Transverse colon (tissue), 4 donors: ENCODE results near the gene USP6. TPM values are rescaled to one million over a fixed set of nuclear protein-coding genes. Genes with fewer than 3 reads are reported as not detected.

Experiments used
- DNase-seq: peaks from one replicate; pipeline ENCODE4 v3.0.0-alpha.2; 2019
- H3K27ac ChIP-seq, 4 donors: fragments of 200-600 bp; sonication (generic); 2 replicates each; pipeline ENCODE4 v1.5.1; 2016 to 2018; ENCODE audit warnings: inconsistent platforms in 4 of 4
- H3K27me3 ChIP-seq: fragments of 200-600 bp; sonication (generic); 2 replicates; pipeline ENCODE4 v1.5.1; 2017; ENCODE audit warnings: inconsistent platforms
- H3K36me3 ChIP-seq, 4 donors: fragments of 200-600 bp; sonication (generic); 2 replicates each; pipeline ENCODE4 v1.5.1; 2017 to 2019; ENCODE audit warnings: inconsistent platforms in 4 of 4
- H3K4me1 ChIP-seq, 4 donors: fragments of 200-600 bp; sonication (generic); 2 replicates each; pipeline ENCODE4 v1.5.1; 2017 to 2020; ENCODE audit warnings: inconsistent platforms in 4 of 4
- H3K4me3 ChIP-seq, 4 donors: fragments of 200-600 bp; sonication (generic); 1 replicate in 1 of 4; 2 replicates in 3 of 4; pipeline versions ENCODE4 v1.5.1 to v1.6.1; 2017 to 2019; ENCODE audit warnings: inconsistent platforms in 4 of 4
- H3K9me3 ChIP-seq, 2 donors: fragments of 200-600 bp; sonication (generic); 2 replicates each; pipeline ENCODE4 v1.5.1; 2017 to 2019; ENCODE audit warnings: inconsistent platforms in 2 of 2
- CTCF ChIP-seq, 5 experiments: fragments of 200-600 bp in 3 of 5; fragments of 450-650 bp in 2 of 5; sonication (generic) in 3 of 5; IDR thresholded peaks; 1 replicate in 2 of 5; 2 replicates in 3 of 5; pipeline ENCODE4 v1.5.1; 2016 to 2017; ENCODE audit warnings: antibody characterized with exemption in 5 of 5, inconsistent platforms in 3 of 5, mild to moderate bottlenecking in 2 of 5, moderate library complexity in 1 of 5
- EP300 ChIP-seq: sonication (generic); formaldehyde crosslinking; IDR thresholded peaks from one replicate; pipeline ENCODE4 v1.6.1; 2017; ENCODE audit warnings: antibody characterized with exemption, low read depth
- POLR2A ChIP-seq: fragments of 450-650 bp; IDR thresholded peaks from one replicate; pipeline ENCODE4 v1.6.1; 2016; ENCODE audit warnings: antibody characterized with exemption, mild to moderate bottlenecking, moderate library complexity
- POLR2AphosphoS5 ChIP-seq, 3 donors: sonication (generic); formaldehyde crosslinking; IDR thresholded peaks; one replicate each; pipeline ENCODE4 v1.6.1; 2016; ENCODE audit warnings: antibody characterized with exemption in 3 of 3
- WGBS, 2 donors: methylation state at CpG; one replicate each; pipeline ENCODE4 v1.1.5; 2018; ENCODE audit warnings: low coverage in 1 of 2; 5-methylcytosine and 5-hydroxymethylcytosine counted together
- in situ Hi-C, 4 donors: fragments of 200-750 bp; cut with MboI; loops; one replicate each; pipeline versions ENCODE4 v1.15.0 to v1.15.1; 2017; ENCODE audit warnings: low sequenced_read_pairs in 3 of 4, low pct_ligation_motif_present in 1 of 4, low pct_unique_long_range_greater_than_20kb in 1 of 4
- intact Hi-C: fragments of 100-400 bp; cut with DNase I; formaldehyde crosslinking; loops from one replicate; pipeline ENCODE4 v1.15.1; 2023; ENCODE audit warnings: low total_unique reads
- total RNA-seq, 4 donors: library from RNA; depleted of rRNA; stranded (reverse); fragments of >200 nt; gene quantifications; one replicate each; pipeline ENCODE4 v1.1.0, GENCODE V29; 2016

Gene USP6
- total RNA-seq, 4 donors from 2014 or later = under 0.01 to 0.82 TPM; not detected in 2

- no peaks in the 10 kb centered on the region for H3K4me1 ChIP-seq
- H3K9me3 ChIP-seq = peaks cover 81 to 88% of the 10 kb centered on the region in 2 donors
- peaks cover 0 to 25% (median 9%) of the 10 kb centered on the region in 4 donors for H3K36me3 ChIP-seq
- no peak overlapping the region for H3K27ac ChIP-seq
- H3K27me3 ChIP-seq = no peaks in the 10 kb centered on the region
- WGBS, 2 donors = 94 to 100% methylated on average over 5 to 9 of the region's 12 CpGs
- DNase-seq = no peak
- H3K4me3 ChIP-seq = no peak overlapping the region
- intact Hi-C loops = no loop called here
- TF ChIP-seq EP300 (no peak), POLR2A (no peak), CTCF (IDR thresholded peaks at IDR 0.05) (no peak), POLR2AphosphoS5 (IDR thresholded peaks at IDR 0.05) (no peak)
- in situ Hi-C loops = no loop called here
Observed at GRCh38 chr17:5179003-5179402, 63.2 kb downstream of the USP6 start.

GRCh38 chr17:5181509-5182305 lies 65.9 kb downstream of the USP6 start:
- in situ Hi-C loops = no loop called here
- 94 to 98% methylated on average over 8 to 10 of the region's 10 CpGs for WGBS, 2 donors

GRCh38 chr17:5182597-5183409 lies 67.0 kb downstream of the USP6 start:
- no peak for TF ChIP-seq EP300
- Histone ChIP-seq H3K9me3 (peaks cover 97% of the 10 kb centered on the region in 2 donors), H3K4me3 (no peak overlapping the region), H3K27ac (no peak overlapping the region), H3K36me3 (peaks cover 0 to 26% (median 10%) of the 10 kb centered on the region in 4 donors), H3K4me1 (no peaks in the 10 kb centered on the region), H3K27me3 (no peaks in the 10 kb centered on the region)
- 97 to 98% methylated on average over 5 to 6 of the region's 6 CpGs for WGBS, 2 donors
- intact Hi-C loops = no loop called here
- in situ Hi-C loops = no loop called here
- no peak for DNase-seq

More at GRCh38 chr17:5181509-5182305, 65.9 kb downstream of the USP6 start:
- no peak for DNase-seq
- H3K4me3 ChIP-seq = no peak overlapping the region
- H3K27me3 ChIP-seq = no peaks in the 10 kb centered on the region
- H3K27ac ChIP-seq = no peak overlapping the region
- intact Hi-C loops = no loop called here
- H3K9me3 ChIP-seq = peaks cover 96 to 99% of the 10 kb centered on the region in 2 donors
- H3K4me1 ChIP-seq = no peaks in the 10 kb centered on the region
- TF ChIP-seq EP300 = no peak
- TF ChIP-seq POLR2AphosphoS5 (IDR thresholded peaks at IDR 0.05) = no peak
- peaks cover 0 to 26% (median 10%) of the 10 kb centered on the region in 4 donors for H3K36me3 ChIP-seq

- in situ Hi-C loops (no loop called here), intact Hi-C loops (no loop called here)
- Histone ChIP-seq H3K9me3 (peaks cover 92 to 95% of the 10 kb centered on the region in 2 donors), H3K27ac (no peak overlapping the region), H3K36me3 (peaks cover 0 to 26% (median 10%) of the 10 kb centered on the region in 4 donors), H3K27me3 (no peaks in the 10 kb centered on the region), H3K4me3 (no peak overlapping the region), H3K4me1 (no peaks in the 10 kb centered on the region)
- DNase-seq = no peak
- TF ChIP-seq EP300 = no peak
- no peak for TF ChIP-seq CTCF (IDR thresholded peaks at IDR 0.05)
- no peak for TF ChIP-seq POLR2A
- no peak for TF ChIP-seq POLR2AphosphoS5 (IDR thresholded peaks at IDR 0.05)
Observed at GRCh38 chr17:5183410-5183793, 67.6 kb downstream of the USP6 start.

- Histone ChIP-seq H3K27ac (no peak overlapping the region), H3K27me3 (no peaks in the 10 kb centered on the region), H3K36me3 (peaks cover 0 to 31% (median 12%) of the 10 kb centered on the region in 4 donors), H3K9me3 (peaks cover 83 to 95% of the 10 kb centered on the region in 2 donors), H3K4me1 (no peaks in the 10 kb centered on the region), H3K4me3 (no peak overlapping the region)
- WGBS, 2 donors = 75 to 89% methylated on average over 2 of the region's 2 CpGs
- TF ChIP-seq EP300 (no peak), POLR2AphosphoS5 (IDR thresholded peaks at IDR 0.05) (no peak), CTCF (IDR thresholded peaks at IDR 0.05) (no peak), POLR2A (no peak)
- DNase-seq = no peak
- intact Hi-C loops (no loop called here), in situ Hi-C loops (no loop called here)
Observed at GRCh38 chr17:5184288-5184687, 68.5 kb downstream of the USP6 start.
